GM21619 (cell line): ENCODE measurements around the gene TMEM236.

Source experiments
- ATAC-seq: cut with Tn5 transposase; IDR thresholded peaks from one replicate; pipeline ENCODE4 v1.9.1; 2021; ENCODE audit not compliant: unreplicated experiment

TMEM236 gene

GRCh38 chr10:17740668-17741067, 11.3 kb upstream of the TMEM236 start:
- no peak for ATAC-seq

DNA sequence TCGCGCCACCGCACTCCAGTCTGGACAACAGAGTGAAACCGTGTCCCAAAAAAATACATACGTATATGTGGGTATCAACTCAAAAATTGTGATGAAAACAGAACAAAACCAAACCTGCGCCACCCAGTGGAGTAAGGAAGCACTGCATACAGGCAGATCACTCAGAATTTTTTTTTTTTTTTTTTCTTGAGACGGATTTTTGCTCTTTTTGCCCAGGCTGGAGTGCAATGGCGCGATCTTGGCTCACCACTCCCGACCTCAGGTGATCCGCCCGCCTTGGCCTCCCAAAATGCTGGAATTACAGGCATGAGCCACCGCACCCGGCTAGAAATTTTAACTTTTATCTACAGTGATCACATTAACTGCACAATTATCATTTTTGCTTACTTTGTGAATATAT, 9.1 kb upstream of the TMEM236 start:
- no peak for ATAC-seq

DNA sequence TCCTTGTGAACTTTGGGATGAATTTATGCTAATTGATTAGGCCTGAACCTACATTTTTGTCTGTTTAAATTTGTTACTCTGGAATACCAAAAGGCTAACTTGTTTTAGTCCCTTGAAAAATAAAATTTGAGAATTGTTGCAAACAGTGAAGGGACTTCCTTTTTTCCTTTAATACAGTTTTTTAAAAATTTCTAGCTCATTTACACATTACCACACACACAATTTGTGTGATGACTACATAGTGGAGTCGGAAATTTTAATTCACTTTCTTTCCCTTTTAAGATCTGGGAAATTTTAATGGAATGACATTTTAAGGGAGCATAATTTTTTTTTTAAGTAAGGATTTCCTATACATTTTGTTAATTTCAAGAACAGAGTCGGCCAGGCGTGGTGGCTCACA, 8.6 kb upstream of the TMEM236 start:
- ATAC-seq = no peak

DNA sequence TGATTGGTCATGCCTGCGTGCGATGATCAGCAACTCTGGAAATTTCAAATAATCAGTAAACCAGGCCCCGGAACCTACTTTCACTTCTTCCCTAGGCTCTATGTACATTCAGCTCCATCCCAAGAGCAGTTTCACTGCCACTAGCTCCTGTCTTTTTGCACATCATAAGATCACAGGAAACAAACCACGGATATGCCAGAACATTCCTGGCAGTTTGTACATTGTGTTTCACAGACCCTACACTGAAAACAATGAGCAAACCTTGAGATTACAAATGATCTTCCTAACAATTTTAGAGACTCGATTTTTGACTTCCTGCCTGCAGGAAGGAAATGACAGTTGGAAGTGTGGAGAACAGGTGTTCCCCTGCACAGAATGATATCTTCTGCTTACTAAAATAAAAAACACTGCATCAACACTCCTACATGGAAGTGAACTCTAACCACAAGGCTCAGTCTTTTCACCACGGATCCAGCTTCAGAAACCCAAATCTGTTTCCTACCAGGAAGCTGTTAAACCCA, 7.6 kb upstream of the TMEM236 start:
- ATAC-seq = no peak

GRCh38 chr10:17747883-17748550, 4.0 kb upstream of the TMEM236 start:
- no peak for ATAC-seq

- ATAC-seq = no peak
These were observed 2.1 kb upstream of the TMEM236 start for GRCh38 chr10:17749890-17750289.

- peak; percentile 95 for ATAC-seq
These were observed 4.7 kb downstream of the TMEM236 start for GRCh38 chr10:17756557-17757217.

DNA sequence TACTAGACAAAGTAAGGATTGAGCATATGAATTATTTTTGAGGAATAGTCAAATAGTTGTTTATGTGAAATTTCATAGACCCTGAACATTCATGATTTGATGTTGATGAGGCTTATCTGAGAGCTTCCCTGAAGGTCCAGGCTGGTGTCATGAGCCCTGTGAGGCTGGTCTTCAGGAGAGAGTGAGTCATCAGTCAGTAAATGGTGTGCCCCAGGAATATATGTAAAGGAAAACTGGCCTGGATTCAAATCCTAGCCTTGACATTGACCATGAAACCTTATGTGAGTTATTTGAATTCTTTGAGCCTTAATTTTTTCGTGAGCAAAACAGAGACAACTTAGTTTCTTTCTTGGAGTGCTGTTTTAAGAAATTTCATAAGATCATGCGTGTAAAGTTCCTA, 6.2 kb downstream of the TMEM236 start:
- ATAC-seq = no peak

- ATAC-seq = no peak
These were observed 6.9 kb downstream of the TMEM236 start for GRCh38 chr10:17758896-17759295.

DNA sequence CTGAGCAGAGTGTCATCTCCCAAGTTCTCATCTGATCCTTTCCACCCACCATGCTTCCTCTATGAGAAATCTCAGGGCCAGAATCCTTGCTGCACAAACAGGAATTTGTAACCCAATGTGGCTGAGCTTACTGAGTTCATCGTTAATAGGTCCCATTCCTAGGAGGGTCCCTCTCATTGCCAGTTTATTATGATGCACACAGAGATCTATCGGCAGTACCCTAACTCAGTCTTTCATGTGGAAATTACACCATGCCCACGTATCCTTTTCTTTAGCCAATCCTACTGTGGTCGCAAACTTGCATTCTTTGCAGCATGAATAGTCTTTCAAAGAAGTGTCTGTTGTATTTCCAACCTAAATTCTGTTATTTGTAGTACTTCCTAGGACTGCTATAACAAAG, 12.1 kb downstream of the TMEM236 start:
- ATAC-seq = no peak

GRCh38 chr10:17765602-17766001, 13.6 kb downstream of the TMEM236 start:
- no peak for ATAC-seq

- ATAC-seq = no peak
These were observed 14.7 kb downstream of the TMEM236 start for GRCh38 chr10:17766731-17767130.

DNA sequence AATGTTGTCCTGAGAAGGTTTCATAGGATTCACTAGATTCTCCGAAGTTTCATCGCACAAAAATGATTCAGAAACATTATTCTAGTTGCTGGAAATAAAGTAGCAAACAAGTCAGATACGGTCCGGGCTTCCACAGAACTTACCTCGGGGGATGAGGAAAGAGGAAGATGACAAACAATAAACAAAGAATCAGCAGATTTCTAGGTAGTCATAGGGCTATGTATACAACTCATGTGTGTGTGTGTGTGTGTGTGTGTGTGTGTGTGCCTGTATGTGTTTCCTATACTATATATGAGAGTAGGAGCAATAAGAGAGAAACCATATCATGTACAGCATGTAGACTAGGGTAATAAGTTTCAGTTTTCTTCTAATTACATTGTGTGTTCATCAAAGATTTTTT, 16.5 kb downstream of the TMEM236 start:
- no peak for ATAC-seq

GRCh38 chr10:17768957-17769356, 17.0 kb downstream of the TMEM236 start:
- no peak for ATAC-seq

GRCh38 chr10:17771017-17771416, 19.0 kb downstream of the TMEM236 start:
- ATAC-seq = no peak

- no peak for ATAC-seq
These were observed 27.8 kb downstream of the TMEM236 start for GRCh38 chr10:17779784-17780183.

DNA sequence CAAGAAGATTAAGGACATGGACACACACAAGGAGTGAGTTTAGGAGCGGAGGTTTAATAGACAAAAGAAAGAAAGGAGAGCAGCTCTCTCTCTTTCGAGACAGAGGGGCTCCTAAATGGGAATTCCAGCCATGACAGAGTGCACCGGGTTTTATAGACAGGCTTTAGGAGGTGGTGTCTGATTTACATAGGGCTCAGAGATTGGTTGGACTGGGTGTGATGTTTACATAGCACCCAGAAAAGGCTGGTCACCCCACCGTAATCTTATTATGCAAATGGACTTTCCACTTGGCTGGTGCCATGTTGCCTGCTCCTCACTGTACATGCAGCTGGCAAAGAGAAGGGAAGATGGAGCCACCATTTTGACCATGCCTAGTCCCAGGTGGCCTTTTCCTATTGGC, 28.7 kb downstream of the TMEM236 start:
- no peak for ATAC-seq

DNA sequence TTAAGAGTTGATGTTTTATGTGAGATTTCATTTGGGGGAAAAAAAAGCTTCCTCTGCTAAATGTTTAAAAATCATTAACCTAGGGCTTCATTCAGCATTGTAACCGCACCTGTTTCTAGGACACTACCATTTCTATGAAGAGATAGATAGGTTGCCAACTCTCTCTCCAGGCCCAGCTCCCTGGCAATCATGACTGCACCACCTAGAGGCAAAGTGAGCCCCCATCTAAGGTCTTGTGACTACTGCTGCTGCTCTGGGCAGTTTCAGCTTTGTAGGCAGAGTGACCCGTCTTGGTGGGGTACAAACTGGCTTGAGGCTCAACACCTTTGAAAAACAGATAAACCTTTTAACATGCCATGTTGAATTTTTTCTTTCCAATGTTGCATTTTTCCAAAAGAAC, 29.9 kb downstream of the TMEM236 start:
- ATAC-seq = no peak

DNA sequence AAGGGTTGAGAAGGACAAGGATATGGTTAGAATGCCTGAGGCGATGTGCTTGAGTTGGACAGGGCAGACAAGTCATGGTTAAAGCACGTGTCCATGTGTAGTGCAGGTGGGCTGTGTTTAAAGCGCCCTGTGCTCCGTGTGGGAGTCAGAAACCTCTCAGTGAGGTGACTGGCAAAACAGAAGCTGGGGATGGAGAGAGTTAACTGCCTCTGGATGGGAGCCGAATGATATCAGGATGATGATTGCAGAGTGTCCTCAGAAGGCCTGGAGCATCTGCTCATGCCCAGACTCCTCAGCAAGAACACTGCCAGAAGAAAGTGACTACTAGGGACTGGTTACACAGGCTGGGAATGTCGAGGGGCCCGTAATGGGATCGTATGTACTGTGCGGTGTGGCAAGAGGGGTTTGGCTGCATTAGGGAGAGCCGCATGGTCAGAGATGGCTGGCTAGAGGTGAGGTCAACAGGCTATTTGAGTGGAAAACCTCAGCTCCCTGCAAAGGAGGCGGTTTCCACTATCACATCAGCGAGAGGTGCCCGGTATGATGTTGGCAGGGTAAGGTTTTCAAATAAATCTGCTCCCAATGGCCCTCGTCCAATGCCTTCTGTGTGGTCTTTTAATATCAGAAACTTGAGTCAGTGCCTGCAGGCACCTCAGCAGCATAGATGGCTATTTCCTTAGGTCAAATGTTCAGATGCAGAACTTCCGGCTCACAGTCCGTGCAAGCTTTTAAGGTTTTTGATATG, 31.1 kb downstream of the TMEM236 start:
- ATAC-seq = no peak

- no peak for ATAC-seq
These were observed 31.8 kb downstream of the TMEM236 start for GRCh38 chr10:17783751-17784150.

GRCh38 chr10:17784688-17785087, 32.7 kb downstream of the TMEM236 start:
- ATAC-seq = no peak
